HG03354 (cell line): ENCODE data around the gene ZNF12.

ENCODE experiments used
- ATAC-seq: cut with Tn5 transposase; IDR thresholded peaks from one replicate; pipeline ENCODE4 v1.9.1; 2021; ENCODE audit warnings: mild to moderate bottlenecking; ENCODE audit not compliant: unreplicated experiment, poor library complexity, severe bottlenecking

The ZNF12 gene

DNA sequence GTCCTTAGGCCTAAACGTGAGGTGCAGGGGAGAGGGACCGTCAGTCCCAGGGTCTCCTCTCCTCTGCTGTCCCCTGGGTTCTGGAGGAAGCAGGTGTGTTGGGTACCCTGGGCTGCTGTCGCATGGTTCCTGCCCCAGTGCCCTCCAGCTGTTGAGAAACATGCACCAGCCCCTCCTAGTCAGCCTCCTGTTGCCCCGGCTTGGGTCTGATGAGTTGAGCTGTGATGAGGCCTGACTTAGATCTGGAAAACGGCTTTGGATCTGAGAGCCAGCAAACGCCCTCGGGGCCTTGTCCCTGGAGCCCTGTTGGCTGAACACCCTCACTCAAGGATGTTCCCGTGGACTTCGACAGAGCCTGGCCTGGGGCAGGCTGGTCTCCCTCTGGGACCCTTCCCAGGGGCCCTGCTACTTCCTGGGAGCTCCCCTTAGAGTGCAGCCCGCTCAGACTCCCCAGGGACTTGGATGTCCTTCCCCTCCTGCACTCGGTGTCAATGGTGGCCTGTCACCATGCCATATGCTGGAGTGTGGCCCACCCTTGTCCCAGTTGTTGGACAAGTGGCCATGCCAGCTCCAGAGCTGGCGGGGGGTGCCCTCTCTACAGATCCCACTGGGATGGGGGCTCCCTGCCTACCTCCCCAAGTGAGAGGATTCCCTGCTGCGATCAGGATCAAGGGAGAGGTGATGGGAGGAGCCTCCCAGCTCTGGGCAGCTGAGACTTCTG is 57.3 kb downstream of the ZNF12 start:
- ATAC-seq: no peak

GRCh38 chr7:6648815-6649104 is 58.0 kb downstream of the ZNF12 start:
- no peak for ATAC-seq

DNA sequence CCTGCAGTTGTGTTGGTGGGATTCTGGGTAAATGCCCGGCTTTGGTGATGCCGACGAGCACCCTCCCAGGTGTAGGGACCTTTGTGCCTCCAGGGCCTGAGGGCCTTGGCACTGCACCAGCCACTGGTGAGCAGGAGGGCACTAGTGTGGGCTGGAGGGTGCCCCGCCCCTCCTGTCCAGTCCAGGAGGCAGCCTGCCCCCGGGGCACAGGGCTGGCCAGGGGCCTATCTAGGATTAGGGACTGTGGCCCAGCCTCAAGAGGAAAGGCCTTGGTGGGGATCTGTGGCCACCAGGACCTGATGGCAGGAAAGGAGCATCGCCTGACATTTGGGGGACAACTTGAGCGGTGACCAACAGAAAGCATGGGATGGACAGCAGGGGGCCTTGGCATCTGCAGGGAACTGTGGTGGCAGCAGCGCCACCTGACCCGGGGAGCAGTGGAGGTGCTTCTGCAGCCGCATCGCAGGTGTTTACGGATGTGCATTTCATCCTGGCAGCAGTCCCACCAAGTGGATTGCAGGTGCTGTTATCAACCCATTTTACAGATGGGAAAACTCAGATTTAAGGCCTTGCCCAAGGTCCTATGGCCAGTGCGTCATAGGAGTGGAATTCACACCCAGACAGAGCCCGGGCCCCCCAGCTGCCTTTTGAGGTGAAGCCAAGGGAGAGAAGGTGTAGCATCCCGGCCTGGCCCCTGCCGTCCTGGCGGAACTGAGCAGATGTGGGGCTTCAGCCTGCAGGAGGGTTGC is 58.5 kb downstream of the ZNF12 start:
- no peak for ATAC-seq

- ATAC-seq: no peak
These were observed 59.2 kb downstream of the ZNF12 start for GRCh38 chr7:6647541-6647940.

DNA sequence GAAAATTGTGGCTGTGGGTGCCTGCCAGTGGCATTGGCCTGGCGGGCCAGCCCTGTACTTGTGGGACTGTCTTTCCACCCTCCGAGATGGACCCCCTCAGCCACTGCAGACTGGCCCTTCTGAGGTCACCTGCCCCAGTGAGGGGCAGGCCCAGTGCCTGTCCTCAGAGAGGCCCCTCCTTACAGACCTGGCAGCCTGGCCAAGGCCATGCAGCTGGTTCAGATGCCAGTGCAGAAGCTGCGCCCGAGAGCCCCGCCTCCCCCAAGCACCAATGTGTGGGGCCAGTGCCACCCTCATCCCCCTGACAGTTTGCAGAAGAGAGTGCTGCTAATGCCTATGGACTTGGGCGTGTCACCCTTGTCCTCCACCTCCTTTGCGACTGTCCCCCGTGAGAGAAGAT is 59.7 kb downstream of the ZNF12 start:
- no peak for ATAC-seq

DNA sequence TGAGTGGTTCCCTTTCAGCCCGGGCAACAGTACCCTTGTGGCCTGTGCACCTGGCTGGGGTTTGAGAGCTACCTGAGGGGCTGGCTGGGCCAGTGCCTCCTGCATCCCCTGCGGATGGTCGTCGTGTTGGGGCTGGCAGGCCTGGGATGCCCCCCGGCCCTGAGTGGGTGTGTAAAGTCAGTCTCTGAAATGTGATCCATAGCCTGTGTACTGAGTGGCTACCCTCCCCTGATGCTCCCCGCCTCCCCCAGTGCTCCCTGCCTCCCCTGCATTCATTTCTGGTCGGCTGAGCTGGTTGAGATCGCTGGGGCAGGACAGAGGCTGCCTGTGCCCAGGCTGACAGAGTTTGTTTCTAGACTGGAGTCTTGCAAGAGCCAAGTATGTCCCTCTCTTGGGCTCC is 60.3 kb downstream of the ZNF12 start:
- no peak for ATAC-seq

- ATAC-seq: no peak
These were observed 62.0 kb downstream of the ZNF12 start for GRCh38 chr7:6644728-6645127.

GRCh38 chr7:6643915-6644625 is 62.7 kb downstream of the ZNF12 start:
- ATAC-seq: no peak

- no peak for ATAC-seq
These were observed 63.7 kb downstream of the ZNF12 start for GRCh38 chr7:6642861-6643640.

DNA sequence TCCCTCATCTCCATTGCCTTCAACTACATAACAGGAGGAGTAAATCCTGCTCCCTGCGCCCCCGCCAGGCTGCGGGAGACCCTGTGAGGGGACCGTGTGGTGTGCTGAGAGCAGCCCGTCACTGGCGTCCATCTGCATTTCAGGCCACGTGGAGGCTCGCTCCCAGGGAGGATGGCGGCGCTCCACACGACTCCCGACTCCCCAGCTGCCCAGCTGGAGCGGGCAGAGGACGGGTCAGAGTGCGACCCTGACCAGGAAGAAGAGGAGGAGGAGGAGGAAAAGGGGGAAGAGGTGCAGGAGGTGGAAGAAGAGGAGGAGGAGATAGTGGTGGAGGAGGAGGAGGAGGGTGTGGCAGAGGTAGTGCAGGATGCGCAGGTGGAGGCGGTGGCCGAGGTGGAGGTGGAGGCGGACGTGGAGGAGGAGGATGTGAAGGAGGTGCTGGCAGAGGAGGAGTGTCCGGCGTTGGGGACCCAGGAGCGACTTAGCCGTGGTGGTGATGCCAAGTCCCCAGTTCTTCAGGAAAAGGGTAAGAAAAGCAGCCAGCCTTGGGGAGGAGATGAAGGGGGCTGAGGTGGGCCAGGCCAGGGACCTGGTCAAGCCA is 64.4 kb downstream of the ZNF12 start:
- ATAC-seq: no peak

DNA sequence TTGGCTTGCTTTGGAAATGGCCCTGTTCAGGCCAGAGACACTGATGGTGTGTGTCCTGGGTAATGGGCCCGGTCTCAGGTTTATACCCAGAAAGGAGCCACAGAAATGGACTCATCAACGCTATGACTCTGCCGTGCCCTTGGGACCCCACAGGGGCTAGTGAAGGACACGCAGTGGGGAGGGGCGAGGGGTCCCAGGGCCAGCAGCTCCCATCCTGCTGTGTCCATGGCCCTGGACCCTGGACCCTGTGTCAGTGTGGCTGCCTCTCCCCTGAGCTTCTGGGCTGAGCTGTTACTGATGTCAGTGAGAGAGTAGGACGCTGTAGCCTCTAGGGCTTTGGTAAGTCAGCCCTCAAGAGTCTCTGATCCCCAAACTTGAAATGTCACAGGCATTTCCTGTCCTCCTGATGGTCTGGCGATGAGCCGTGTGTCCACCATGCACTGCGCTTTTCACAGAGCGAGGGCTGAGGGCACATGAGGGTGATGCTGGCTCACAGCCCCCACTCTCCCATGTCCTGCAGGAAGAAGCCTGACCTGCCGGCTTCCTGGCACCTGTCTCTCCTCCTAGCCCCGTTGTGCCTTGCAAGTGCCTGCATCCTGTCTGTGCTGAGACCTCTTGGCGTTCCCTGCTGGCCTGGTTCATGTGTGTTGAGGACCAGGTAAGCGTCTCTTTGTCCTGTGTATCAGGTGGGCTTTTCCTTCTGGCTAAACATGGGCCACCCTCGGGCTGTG is 65.3 kb downstream of the ZNF12 start:
- no peak for ATAC-seq

DNA sequence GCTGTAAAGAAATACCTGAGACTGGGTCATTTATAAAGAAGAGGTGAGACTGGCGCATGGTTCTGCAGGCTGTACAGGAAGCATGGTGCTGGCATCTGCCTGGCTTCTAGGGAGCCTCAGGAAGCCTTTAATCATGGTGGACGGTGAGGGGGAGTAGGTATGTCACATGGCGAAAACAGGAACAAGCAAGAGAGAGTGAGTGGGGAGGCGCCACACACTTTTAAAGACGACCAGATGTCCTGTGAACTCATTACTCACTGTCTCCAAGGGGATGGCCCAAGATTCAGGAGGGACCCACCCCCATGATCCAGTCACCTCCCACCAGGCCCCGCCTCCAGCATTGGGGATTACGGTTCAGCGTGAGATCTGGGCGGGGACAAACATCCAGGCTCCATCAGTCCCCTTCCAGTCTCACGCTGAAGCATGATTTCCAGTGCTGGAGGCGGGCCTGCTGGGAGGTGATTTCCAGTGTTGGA is 66.5 kb downstream of the ZNF12 start:
- ATAC-seq: no peak

GRCh38 chr7:6639627-6640026 is 67.1 kb downstream of the ZNF12 start:
- no peak for ATAC-seq

DNA sequence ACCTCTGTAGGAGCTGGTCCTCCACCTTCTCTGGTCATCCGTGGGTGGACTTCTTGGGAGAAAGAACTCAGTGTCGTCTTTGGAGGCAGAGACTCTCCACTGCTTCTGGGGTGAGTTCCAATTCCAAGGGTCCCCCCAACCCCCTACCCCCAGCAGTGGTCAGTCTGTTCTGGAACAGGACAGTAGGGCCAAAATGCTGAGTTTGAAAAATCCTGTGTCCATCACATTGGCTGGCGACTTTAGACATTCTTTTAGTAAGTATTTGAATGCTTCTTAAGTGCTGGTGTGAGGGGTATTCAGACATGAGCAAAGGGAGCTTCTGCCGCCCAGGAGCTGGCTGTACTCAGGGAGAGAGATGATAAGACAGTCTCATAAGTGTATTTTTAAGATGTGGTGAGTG is 67.7 kb downstream of the ZNF12 start:
- ATAC-seq: no peak
